Activated CD4-positive, alpha-beta T cell treated with anti-CD3 and anti-CD28 coated beads, Interleukin-2, amount 50 U/mL, for 4 hours (primary cell): ENCODE measurements around the gene OR4K13.

ENCODE experiments used
- DNase-seq, 2 experiments: peaks; one replicate each; pipeline ENCODE4 v3.0.0-alpha.2; 2020

Gene OR4K13, protein sequence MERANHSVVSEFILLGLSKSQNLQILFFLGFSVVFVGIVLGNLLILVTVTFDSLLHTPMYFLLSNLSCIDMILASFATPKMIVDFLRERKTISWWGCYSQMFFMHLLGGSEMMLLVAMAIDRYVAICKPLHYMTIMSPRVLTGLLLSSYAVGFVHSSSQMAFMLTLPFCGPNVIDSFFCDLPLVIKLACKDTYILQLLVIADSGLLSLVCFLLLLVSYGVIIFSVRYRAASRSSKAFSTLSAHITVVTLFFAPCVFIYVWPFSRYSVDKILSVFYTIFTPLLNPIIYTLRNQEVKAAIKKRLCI

DNA sequence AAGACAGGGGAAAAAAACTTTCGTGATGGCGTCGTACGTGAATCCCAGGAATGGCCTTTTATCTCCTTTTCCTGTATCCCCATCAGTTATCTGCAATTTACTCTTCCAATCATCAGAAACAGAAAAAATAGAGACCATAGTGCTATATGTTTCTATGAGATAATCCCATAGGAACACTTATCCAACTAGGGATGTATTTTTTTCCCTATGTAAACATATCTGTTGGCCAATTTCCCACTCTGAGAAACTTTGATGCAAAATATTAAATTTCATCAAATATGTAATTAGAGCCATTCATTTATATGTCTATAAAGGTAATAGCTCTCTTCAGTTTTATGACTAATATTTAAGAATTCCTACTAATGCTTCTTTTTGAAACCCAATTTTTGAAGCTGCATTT, at the start of gene OR4K13:
TSS of gene OR4K13 (minus strand) at position 101 of the 400 bp plus-strand sequence. CDS start 1,280 bp downstream, outside the sequence.
- DNase-seq, result no peak

DNA sequence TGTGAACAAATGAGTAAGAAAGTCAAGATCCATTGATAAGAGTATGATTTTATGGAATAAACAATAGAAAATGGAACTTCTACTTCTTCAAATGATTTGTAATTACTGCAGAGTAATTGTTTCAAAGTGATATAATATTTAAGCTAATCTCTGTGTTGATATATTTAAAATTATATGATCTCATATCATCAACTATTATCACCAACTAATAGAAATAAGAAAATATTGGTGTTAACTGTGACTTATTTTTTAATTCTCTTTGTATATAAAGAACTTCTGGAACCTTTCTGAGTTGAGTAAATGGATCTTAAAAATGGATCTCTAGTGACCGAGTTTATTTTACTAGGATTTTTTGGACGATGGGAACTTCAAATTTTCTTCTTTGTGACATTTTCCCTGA, 23.9 kb upstream of the OR4K13 start, which contains the start of gene OR4L1:
TSS of gene OR4L1 (plus strand) at position 301 of the 400 bp plus-strand sequence. CDS start at position 301, 0 bp downstream.
- DNase-seq, result no peak

DNA sequence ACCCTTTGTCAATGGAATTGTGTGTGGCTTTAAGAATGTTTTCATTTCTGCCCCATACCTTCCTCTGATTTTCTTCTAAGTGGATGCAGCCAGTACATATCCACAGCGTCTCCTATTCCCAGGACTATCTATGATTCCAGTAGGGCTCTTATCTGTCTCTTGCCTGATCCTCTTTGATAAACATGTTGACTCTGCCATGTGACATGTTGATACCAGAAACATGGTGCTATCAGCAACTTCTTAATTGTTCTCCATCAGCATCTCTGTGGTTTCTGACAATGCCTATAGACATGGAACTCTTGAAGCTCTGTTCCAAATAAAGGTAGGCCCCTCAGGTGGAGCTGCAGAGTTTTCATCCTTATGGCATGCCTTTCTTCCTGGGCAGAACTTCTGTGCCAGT, 12.4 kb upstream of the OR4K13 start:
- DNase-seq, result no peak

DNA sequence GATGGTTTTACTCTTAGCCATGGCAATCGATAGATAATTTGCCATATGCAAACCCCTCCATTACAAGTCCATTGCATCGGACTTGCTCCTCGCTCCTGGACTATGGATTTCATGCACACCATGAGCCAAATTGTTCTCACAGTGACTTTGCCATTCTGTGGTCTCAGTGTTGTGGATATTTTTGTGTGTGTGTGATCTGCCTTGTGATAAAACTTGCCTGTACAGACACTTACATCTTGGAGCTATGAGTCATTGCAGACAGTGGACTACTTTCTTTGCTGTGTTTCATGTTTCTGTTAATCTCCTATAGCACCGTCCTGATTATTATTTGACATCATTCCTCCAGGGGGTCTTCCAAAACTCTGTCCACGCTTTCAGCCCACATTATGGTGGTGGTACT, 8.4 kb upstream of the OR4K13 start:
- no peak for DNase-seq

DNA sequence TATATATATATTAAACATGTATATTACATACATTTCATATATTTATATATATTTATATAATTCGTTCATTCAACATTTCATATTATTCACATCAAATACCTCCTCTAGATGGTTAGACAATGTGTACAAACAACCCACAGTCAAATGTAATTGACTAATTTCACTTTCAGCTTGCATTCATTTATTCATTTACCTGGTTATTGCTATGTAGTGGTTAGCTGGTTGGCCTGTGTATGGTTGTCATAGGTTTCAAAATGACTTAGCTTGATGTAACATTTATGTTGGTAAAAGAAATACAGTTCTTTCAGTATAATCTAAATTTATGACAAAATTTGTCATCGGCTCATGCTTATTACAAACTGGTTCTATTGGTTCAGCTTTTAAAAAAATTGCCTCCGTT, 389 bp downstream of the OR4K13 start:
- DNase-seq, result no peak

DNA sequence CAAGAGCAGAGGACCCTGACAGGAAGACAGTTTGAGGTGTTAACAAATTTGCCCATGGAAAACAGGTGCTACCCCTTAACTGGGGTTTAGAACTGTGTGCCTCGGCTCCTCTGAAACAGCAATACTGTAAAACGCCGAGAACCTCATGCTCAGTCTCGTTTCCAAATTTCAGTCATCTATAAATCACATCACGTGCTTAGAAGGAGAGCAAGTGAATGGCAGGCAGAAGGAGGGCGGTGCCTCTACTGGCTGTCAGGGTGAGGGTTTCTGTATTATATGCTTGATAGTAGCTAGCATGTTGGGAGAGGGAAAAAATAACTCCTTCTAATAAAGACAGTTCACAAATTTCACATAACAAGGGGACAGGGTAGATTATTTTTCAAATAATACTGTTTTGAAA, 4.8 kb downstream of the OR4K13 start:
- no peak for DNase-seq

DNA sequence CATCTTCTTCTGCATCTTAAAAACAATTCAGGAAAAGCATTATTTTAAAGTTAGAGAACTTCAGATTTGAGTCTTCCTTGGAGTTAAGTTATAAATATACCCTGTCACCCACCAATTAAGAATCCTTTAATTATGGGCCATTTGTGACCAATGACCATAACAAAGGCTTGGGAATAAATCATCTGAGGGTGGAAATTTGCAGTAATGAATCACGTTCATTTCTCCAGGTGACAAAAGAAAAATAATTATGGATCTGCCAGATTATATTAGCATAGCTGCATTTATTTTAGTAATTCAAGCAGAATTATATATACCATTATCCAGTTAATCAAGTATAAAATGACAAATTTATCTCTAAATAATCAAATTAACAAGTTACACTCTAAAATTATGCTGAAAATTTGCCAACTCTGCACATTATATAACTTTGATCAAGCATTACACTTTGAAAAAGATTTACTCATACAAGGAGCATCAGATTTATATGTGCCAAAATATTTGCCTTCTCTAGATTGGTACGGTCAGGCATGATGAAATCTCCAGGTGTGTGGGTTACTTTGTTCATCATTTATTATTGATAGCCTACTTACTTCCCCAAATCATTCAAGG, 16.5 kb downstream of the OR4K13 start, which contains the start of gene OR4K14:
TSS of gene OR4K14 (minus strand) at position 51 of the 609 bp plus-strand sequence. CDS start 4,114 bp downstream, outside the sequence.
- no peak for DNase-seq

DNA sequence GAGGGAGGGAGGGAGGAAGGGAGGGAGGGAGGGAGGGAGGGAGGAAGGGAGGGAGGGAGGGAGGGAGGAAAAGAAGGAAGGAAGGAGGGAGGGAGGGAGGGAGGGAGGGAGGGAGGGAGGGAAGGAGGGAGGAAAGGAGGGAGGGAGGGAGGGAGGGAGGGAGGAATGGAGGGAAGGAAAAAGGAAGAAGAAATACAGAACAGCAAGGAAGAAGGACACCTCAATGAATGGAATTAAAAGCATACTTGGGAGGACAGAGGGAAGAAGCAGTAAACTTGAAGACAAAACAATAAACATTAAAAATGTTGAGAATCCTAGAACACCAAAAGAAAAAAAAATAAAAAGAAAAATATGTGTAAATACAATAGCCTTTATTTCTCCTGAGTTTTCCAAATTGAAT, 27.7 kb downstream of the OR4K13 start:
- no peak for DNase-seq

DNA sequence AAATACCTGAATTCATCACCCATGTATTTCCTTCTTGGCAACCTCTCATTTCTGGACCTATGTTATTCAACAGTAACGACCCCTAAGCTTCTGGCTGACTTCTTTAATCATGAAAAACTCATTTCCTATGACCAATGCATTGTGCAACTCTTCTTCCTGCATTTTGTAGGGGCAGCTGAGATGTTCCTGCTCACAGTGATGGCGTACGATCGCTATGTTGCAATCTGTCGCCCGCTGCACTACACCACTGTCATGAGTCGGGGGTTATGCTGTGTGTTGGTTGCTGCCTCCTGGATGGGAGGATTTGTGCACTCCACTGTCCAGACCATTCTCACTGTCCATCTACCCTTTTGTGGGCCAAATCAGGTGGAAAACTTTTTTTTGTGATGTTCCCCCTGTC, 33.5 kb downstream of the OR4K13 start:
- DNase-seq, result no peak

DNA sequence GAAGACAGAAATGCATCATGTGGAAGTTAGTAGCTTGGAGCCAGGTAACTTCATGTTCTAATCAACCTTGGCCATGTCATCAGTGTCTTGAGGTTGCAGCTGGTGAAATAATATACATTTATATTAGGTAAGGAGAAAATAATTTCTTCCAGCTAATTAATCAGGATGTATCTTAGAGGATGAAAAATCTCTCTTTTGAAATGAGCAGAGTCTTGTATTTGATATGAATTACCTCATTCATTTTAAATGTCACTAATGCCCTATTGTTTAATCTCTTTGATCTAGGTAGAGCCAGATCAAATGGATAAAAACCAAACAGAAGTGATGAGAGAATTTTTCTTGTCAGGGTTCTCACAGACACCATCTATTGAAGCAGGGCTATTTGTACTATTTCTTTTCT, 34.0 kb downstream of the OR4K13 start, which contains the start of gene OR4Q2:
TSS of gene OR4Q2 (plus strand) at position 301 of the 400 bp plus-strand sequence.
- no peak for DNase-seq

DNA sequence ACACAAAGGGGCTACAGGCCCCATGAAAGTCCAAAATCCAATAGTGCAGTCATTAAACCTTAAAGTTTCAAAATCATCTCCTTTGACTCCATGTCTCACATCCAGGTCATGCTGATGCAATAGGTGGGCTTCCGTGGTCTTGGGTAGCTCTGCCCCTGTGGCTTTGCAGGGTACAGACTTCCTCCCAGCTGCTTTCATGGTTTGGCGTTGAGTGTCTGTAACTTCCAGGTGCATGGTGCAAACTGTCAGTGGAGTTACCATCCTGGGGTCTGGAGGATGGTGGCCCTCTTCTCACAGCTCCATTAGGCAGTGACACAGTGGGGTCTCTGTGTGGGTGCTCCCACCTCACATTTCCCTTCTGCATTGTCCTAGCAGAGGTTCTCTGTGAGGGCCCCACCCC, 42.4 kb downstream of the OR4K13 start:
- no peak for DNase-seq
